Progenitor cell of endocrine pancreas (in vitro differentiated cells): ENCODE results near the gene UBXN1. TPM values are rescaled to one million over a fixed set of nuclear protein-coding genes. Genes with fewer than 3 reads are reported as not detected.
"Not testable (repeated sequence)": the region's sequence is repeated elsewhere in the genome, so short reads cannot be mapped to it uniquely, and the experiment has no call there.

Experiments
- DNase-seq: peaks from one replicate; pipeline ENCODE4 v3.0.0; 2021; ENCODE audit warnings: low spot score; ENCODE audit not compliant: unreplicated experiment
- H3K27ac Mint-ChIP-seq: 2 replicates; pipeline ENCODE4 v1.8.0; 2021; ENCODE audit warnings: mild to moderate bottlenecking, moderate library complexity, mixed read lengths
- H3K27me3 Mint-ChIP-seq: 2 replicates; pipeline ENCODE4 v1.8.0; 2021; ENCODE audit warnings: mixed read lengths
- H3K36me3 Mint-ChIP-seq: 2 replicates; pipeline ENCODE4 v1.8.0; 2022; ENCODE audit warnings: mixed read lengths; ENCODE audit not compliant: insufficient read depth
- H3K4me1 Mint-ChIP-seq: 2 replicates; pipeline ENCODE4 v1.8.0; 2021; ENCODE audit warnings: low read depth, mixed read lengths
- H3K4me3 Mint-ChIP-seq: 2 replicates; pipeline ENCODE4 v1.8.0; 2021; ENCODE audit warnings: low read depth, mild to moderate bottlenecking, moderate library complexity, mixed read lengths
- H3K9me3 Mint-ChIP-seq: 2 replicates; pipeline ENCODE4 v1.8.0; 2021; ENCODE audit warnings: low read depth, mixed read lengths
- total RNA-seq: library from RNA; stranded (reverse); gene quantifications from 2 replicates; pipeline ENCODE4 v1.2.1, GENCODE V29; 2021
- TF ChIP-seq, protein P1 (sequence below): fragments of 200-600 bp; sonication (generic); IDR thresholded peaks from one replicate; pipeline ENCODE4 v1.5.0; 2021; ENCODE audit warnings: antibody characterized with exemption, mild to moderate bottlenecking; ENCODE audit not compliant: unreplicated experiment

The UBXN1 gene
- total RNA-seq, 1 donor from 2014 or later, result 102 TPM

DNA sequence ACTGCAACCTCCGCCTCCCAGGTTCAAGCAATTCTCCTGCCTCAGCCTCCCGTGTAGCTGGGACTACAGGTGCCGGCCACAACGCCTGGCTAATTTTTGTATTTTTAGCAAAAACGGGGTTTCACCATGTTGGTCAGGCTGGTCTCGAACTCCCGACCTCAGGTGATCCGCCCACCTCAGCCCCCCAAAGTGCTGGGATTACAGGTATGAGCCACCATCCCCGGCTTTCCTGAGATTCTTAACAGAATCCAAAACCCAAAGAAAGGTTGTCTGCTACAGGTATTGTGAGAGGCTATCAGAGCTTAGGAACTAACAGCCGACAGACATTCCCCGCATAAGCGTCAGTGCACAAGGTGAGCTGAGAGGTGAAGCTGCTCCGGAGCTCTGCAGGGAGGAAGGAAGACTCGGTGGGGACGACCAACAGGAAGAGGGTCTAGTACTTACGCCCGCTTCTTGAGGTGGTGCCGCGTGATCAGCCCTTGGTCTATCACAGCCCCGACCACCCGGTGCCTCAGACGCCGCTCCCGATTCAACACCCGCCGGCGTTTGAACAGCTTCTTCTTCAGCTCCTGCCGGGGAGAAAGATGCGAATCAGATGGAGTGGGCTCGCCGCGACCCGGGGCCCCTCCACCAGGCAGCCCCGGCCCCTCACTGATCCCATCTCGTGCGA is 14.3 kb downstream of the UBXN1 start:
- Mint-ChIP-seq H3K4me3 (peak overlapping the region; percentile 88), H3K9me3 (no peaks in the 10 kb centered on the region), H3K4me1 (peaks cover 11% of the 10 kb centered on the region), H3K36me3 (peaks cover 5% of the 10 kb centered on the region), H3K27me3 (no peaks in the 10 kb centered on the region), H3K27ac (peak overlapping the region; percentile 98)
- TF ChIP-seq, protein P1, sequence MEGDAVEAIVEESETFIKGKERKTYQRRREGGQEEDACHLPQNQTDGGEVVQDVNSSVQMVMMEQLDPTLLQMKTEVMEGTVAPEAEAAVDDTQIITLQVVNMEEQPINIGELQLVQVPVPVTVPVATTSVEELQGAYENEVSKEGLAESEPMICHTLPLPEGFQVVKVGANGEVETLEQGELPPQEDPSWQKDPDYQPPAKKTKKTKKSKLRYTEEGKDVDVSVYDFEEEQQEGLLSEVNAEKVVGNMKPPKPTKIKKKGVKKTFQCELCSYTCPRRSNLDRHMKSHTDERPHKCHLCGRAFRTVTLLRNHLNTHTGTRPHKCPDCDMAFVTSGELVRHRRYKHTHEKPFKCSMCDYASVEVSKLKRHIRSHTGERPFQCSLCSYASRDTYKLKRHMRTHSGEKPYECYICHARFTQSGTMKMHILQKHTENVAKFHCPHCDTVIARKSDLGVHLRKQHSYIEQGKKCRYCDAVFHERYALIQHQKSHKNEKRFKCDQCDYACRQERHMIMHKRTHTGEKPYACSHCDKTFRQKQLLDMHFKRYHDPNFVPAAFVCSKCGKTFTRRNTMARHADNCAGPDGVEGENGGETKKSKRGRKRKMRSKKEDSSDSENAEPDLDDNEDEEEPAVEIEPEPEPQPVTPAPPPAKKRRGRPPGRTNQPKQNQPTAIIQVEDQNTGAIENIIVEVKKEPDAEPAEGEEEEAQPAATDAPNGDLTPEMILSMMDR, result no peak
- no peak for DNase-seq

DNA sequence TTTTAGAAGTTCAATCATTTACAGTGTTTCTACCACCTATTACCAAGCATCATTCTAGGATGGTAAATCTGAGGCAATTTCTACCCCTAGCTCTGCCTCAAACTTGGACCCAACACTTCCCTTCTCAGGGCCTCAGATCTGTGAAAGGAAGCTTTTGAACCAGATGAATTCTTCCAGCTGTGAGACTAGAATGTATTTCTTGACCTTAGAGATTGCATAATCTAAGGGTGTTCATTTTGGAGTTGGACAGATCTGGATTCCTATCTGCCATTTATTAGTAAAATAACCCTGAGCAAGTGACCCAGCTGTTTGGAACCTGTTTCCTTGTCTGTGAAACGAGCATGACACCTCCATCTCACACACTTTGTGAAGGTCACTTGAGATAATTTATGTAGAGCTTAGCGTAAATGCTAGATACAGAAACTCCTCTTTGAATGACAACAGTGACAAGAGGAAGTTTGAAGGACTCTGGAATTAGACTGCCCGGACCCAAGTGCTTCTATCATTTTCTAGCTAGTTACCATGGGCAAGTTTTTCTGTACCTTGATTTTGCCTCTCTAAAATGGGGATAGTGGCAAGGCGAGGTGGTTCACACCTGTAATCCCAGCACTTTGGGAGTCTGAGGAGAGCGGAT is 22.0 kb downstream of the UBXN1 start:
- no peak for DNase-seq
- Mint-ChIP-seq H3K27me3 (no peaks in the 10 kb centered on the region), H3K36me3 (no peaks in the 10 kb centered on the region), H3K9me3 (no peaks in the 10 kb centered on the region), H3K27ac (no peak overlapping the region), H3K4me3 (no peak overlapping the region), H3K4me1 (peaks cover 7% of the 10 kb centered on the region)
- TF ChIP-seq, protein P1, result no peak

DNA sequence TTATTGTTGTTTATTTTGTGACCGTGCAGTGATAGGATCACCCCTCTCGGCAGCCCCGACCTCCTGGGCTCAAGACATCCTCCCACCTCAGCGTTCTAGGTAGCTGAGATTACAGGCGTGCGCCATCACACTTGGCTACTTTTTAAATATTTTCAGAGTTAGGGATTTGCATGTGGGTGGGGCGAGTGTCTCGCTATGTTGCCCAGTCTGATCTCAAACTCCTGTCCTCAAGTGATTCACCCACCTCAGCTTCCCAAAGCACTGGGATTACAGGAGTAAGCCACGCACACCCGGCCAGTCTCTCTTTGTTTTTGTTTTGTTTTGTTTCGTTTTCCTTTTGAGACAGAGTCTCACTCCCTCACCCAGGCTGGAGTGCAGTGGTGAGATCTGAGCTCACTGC is 24.6 kb downstream of the UBXN1 start:
- no peaks in the 10 kb centered on the region for H3K36me3 Mint-ChIP-seq
- no peaks in the 10 kb centered on the region for H3K27me3 Mint-ChIP-seq
- peaks cover 7% of the 10 kb centered on the region for H3K4me1 Mint-ChIP-seq
- TF ChIP-seq, protein P1, result no peak
- peak overlapping the region; percentile 45 for H3K4me3 Mint-ChIP-seq
- DNase-seq, result no peak
- H3K27ac Mint-ChIP-seq, result no peak overlapping the region
- no peaks in the 10 kb centered on the region for H3K9me3 Mint-ChIP-seq

DNA sequence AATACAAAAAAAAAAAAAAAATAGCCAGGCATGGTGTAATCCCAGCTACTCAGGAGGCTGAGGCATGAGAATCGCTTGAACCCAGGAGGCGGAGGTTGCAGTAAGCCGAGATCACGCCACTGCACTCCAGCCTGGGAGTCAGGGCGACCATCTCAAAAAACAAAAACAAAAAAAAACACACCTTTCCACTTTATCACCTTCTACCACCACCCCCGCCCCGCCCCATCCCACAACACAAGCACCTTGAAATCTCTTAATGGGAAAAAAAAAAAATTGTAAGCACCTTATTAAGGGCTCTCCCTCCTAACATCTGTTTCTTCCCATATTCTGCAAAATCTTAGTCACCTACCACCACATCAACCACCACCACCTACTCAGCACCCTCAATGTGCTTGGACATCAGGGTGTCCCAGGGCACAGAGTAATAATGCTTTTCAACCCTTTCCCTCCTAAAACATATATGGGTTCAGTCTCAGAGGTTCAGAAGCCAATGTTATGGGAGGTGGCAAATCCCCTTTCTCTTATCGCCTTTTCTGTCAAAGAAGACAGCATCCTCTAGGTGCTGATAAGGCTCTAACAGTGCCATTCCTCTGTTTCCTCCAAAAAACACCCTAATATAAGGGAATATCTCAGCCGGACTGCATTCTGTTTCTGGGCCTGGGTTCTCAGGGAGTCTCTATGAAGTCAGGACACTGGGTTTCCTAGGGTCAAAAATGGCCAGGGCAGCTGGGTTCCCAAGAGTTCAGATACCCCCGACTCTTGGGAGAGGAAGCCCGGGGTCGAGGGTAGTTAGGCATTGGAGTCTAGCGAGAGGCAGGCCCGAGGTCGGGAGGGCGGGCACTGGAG is 26.5 kb downstream of the UBXN1 start:
- Mint-ChIP-seq H3K27me3 (no peaks in the 10 kb centered on the region), H3K27ac (peak overlapping the region; percentile 94), H3K4me1 (peaks cover 7% of the 10 kb centered on the region), H3K36me3 (no peaks in the 10 kb centered on the region), H3K4me3 (peak overlapping the region; percentile 88), H3K9me3 (no peaks in the 10 kb centered on the region)
- DNase-seq, result no peak
- TF ChIP-seq, protein P1, result no peak

DNA sequence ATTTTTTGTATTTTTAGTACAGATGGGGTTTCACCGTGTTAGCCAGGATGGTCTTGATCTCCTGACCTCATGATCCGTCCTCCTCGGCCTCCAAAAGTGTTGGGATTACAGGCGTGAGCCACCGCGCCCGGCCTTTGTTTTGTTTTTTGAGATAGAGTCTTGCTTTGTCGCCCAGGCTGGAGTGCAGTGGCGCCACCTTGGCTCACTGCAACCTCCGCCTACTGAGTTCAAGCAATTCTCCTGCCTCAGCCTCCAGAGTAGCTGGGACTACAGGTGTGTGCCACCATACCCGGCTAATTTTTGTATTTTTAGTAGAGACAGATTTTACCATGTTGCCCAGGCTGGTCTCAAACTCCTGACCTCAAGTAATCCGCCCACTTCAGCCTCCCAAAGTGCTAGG is 28.6 kb downstream of the UBXN1 start:
- H3K9me3 Mint-ChIP-seq, H3K27me3 Mint-ChIP-seq: not testable (repeated sequence)
- H3K27ac Mint-ChIP-seq, result peak overlapping the region; percentile 59

More for the DNA sequence above, 28.6 kb downstream of the UBXN1 start:
- not testable (repeated sequence) for DNase-seq, H3K36me3 Mint-ChIP-seq, H3K4me3 Mint-ChIP-seq
- peaks cover 14% of the 10 kb centered on the region for H3K4me1 Mint-ChIP-seq
